Measurements from ENCODE around the gene ETNK1. TPM values are rescaled to one million over a fixed set of nuclear protein-coding genes. Genes with fewer than 3 reads are reported as not detected.

The ETNK1 gene
- total and polyA plus RNA-seq, 4 experiments from 2014 or later, result 17.0 to 88.1 (median 49.9) TPM

DNA sequence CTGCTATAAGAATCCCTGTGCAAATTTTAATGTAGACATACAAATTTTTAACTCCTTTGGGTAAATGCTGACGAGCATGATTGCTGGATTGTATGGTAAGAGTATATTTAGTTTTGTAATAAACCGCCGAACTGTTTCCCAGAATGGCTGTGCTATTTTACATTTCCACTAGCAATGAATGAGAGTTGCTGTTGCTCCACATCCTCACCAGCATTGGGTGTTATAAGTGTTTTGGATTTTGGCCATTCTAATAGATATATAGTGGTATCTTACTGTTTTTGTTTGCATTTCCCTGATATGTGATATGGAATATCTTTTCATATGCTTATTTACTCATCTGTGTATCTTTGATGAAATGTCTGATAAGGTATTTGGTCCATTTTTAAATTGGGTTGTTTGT, 23.7 kb downstream of the ETNK1 start:
- POLR2A ChIA-PET (ENCODE audit: partially characterized antibody), result no interaction called here
- Histone ChIP-seq H3K4me3 (ENCODE audit: low read length in 2 of 2) (no peak overlapping the region), H3K4me1 (ENCODE audit: insufficient read depth, low read length) (no peaks in the 10 kb centered on the region), H3K27me3 (ENCODE audit: insufficient read depth, low read length) (no peaks in the 10 kb centered on the region), H3K9me3 (ENCODE audit: control insufficient read depth in 1 of 2, low read length in 2 of 2) (no peaks in the 10 kb centered on the region), H3K27ac (ENCODE audit: low read depth, low read length) (no peak overlapping the region), H3K36me3 (ENCODE audit: insufficient read depth, low read length) (no peaks in the 10 kb centered on the region)
- Mint-ChIP-seq H3K9me3 (no peaks in the 10 kb centered on the region), H3K27me3 (no peaks in the 10 kb centered on the region), H3K27ac (no peak overlapping the region), H3K4me3 (no peak overlapping the region), H3K4me1 (peaks cover 33 to 60% (median 44%) of the 10 kb centered on the region in 4 donors), H3K36me3 (peaks cover 31 to 38% of the 10 kb centered on the region in 2 donors)
- DNase-seq, result no peak
- CTCF ChIA-PET (ENCODE audit: partially characterized antibody), result no interaction called here
- intact Hi-C loops (cut with micrococcal nuclease), result no loop called here

DNA sequence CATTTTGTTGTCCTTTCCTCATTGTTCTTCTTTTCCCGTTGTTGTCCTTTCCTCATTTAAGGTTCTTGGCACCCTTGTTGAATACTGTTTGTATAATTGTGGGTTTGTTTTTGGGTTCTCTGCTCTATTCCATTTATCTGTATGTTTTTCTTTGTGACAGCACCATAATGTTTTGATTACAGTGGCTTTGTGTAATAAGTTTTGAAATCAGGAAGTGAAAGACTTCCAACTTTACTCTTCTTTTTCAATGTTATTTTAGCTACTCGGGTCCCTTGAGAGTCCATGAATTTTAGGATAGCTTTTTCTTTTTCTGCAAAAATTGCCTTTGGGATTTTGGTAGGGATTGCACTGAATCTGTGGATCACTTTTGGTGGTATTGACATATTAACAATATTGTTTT, 28.1 kb downstream of the ETNK1 start:
- H3K27me3 ChIP-seq (ENCODE audit: insufficient read depth, low read length), result no peaks in the 10 kb centered on the region
- DNase-seq, result no peak
- Mint-ChIP-seq H3K9me3 (no peaks in the 10 kb centered on the region), H3K4me3 (no peak overlapping the region), H3K27me3 (no peaks in the 10 kb centered on the region), H3K27ac (peak overlapping the region in 1 of 7 donors; percentile 58), H3K36me3 (peaks cover 33 to 34% of the 10 kb centered on the region in 2 donors), H3K4me1 (peaks cover 35 to 57% (median 44%) of the 10 kb centered on the region in 4 donors)
- ChIA-PET POLR2A (ENCODE audit: partially characterized antibody) (no interaction called here), CTCF (ENCODE audit: partially characterized antibody) (no interaction called here)
- H3K36me3 ChIP-seq (ENCODE audit: insufficient read depth, low read length), result no peaks in the 10 kb centered on the region
- H3K4me3 ChIP-seq (ENCODE audit: low read length in 2 of 2), result no peak overlapping the region
- no peaks in the 10 kb centered on the region for H3K9me3 ChIP-seq (ENCODE audit: control insufficient read depth in 1 of 2, low read length in 2 of 2)
- H3K27ac ChIP-seq (ENCODE audit: low read depth, low read length), result no peak overlapping the region
- intact Hi-C loops (cut with micrococcal nuclease), result no loop called here
- H3K4me1 ChIP-seq (ENCODE audit: insufficient read depth, low read length), result no peaks in the 10 kb centered on the region

DNA sequence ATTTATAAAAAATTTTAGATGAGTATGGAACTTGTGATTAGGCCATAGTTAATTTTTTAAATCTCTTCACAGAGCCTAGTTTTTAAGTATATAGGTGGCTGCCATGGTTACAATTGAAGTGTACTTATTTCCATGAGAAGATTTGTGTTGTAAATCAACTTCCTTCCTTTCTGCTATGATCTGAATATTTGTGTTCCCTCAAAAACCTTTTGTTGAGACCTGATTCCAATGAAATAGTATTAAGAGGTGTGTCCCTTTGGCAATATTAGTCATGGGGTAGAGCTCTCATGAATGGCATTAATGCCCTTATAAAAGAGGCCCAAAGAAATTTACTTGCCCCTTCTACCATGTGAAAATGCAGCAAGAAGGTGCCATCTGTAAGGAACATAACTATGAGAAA, 28.8 kb downstream of the ETNK1 start:
- peaks cover 26 to 33% of the 10 kb centered on the region in 2 donors for H3K36me3 Mint-ChIP-seq
- no peaks in the 10 kb centered on the region for H3K27me3 ChIP-seq (ENCODE audit: insufficient read depth, low read length)
- CTCF ChIA-PET (ENCODE audit: partially characterized antibody), result no interaction called here

DNA sequence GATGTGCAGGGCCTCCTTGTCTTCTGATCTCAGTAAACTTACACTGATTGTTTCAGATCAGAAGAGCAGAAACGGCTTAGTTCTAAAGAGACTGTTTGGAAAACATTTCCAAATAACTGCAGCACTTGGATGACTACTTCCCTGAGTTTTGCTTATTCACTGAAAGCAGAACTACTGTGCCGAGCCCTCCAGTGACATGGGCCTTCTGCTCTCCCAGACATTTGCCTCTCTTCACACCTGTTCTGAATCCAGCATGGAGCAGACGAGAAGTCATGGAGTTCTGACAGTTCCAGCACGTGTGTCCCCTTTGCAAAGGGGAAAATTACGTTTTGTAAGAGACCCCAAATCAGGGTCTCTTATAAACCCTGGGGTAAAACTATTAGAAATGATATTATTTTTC, 31.4 kb downstream of the ETNK1 start:
- Mint-ChIP-seq H3K4me1 (peaks cover 19 to 35% (median 29%) of the 10 kb centered on the region in 4 donors), H3K27ac (no peak overlapping the region), H3K4me3 (no peak overlapping the region), H3K27me3 (no peaks in the 10 kb centered on the region), H3K9me3 (no peaks in the 10 kb centered on the region), H3K36me3 (peaks cover 22 to 28% of the 10 kb centered on the region in 2 donors)
- intact Hi-C loops (cut with micrococcal nuclease), result no loop called here
- no peaks in the 10 kb centered on the region for H3K9me3 ChIP-seq (ENCODE audit: control insufficient read depth in 1 of 2, low read length in 2 of 2)
- POLR2A ChIA-PET (ENCODE audit: partially characterized antibody), result no interaction called here
- H3K36me3 ChIP-seq (ENCODE audit: insufficient read depth, low read length), result no peaks in the 10 kb centered on the region
- no peaks in the 10 kb centered on the region for H3K27me3 ChIP-seq (ENCODE audit: insufficient read depth, low read length)
- CTCF ChIA-PET (ENCODE audit: partially characterized antibody), result no interaction called here
- no peak overlapping the region for H3K4me3 ChIP-seq (ENCODE audit: low read length in 2 of 2)
- DNase-seq, result no peak
- no peaks in the 10 kb centered on the region for H3K4me1 ChIP-seq (ENCODE audit: insufficient read depth, low read length)
- H3K27ac ChIP-seq (ENCODE audit: low read depth, low read length), result no peak overlapping the region

More for the DNA sequence above, 28.8 kb downstream of the ETNK1 start:
- H3K27me3 Mint-ChIP-seq, result no peaks in the 10 kb centered on the region
- H3K27ac ChIP-seq (ENCODE audit: low read depth, low read length), result no peak overlapping the region
- H3K4me1 Mint-ChIP-seq, result peaks cover 31 to 51% (median 41%) of the 10 kb centered on the region in 4 donors
- H3K36me3 ChIP-seq (ENCODE audit: insufficient read depth, low read length), result no peaks in the 10 kb centered on the region
- DNase-seq, result no peak
- H3K4me3 ChIP-seq (ENCODE audit: low read length in 2 of 2), result no peak overlapping the region
- POLR2A ChIA-PET (ENCODE audit: partially characterized antibody), result no interaction called here
- H3K9me3 Mint-ChIP-seq, result no peaks in the 10 kb centered on the region
- H3K4me1 ChIP-seq (ENCODE audit: insufficient read depth, low read length), result no peaks in the 10 kb centered on the region
- peak overlapping the region in 3 of 7 donors; percentile 13 to 60 (median 49) for H3K27ac Mint-ChIP-seq
- no peaks in the 10 kb centered on the region for H3K9me3 ChIP-seq (ENCODE audit: control insufficient read depth in 1 of 2, low read length in 2 of 2)
- intact Hi-C loops (cut with micrococcal nuclease), result no loop called here
- peak overlapping the region in 1 of 8 donors; percentile 18 for H3K4me3 Mint-ChIP-seq

DNA sequence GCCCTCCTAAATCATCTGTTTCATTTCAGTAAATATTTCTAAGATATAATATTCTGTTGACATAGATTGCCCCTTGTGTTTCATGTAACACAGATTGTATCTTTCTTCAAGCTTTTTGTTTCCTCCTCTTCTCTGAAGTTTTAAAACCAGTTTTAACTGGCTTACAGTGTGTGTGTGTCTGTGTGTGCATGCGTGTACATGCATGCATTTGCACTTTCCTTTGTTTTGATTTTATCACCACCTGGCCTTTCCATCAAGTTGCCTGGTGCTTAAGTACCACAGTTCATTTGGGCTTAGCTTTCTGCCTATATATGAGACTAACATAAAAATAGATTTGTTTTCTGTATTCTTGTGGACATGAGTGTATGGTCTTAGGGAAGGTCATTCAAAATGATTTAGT, 31.9 kb downstream of the ETNK1 start:
- H3K27me3 ChIP-seq (ENCODE audit: insufficient read depth, low read length), result no peaks in the 10 kb centered on the region
- H3K27ac Mint-ChIP-seq, result no peak overlapping the region
- peaks cover 18 to 34% (median 28%) of the 10 kb centered on the region in 4 donors for H3K4me1 Mint-ChIP-seq
- no peaks in the 10 kb centered on the region for H3K36me3 ChIP-seq (ENCODE audit: insufficient read depth, low read length)
- no peaks in the 10 kb centered on the region for H3K4me1 ChIP-seq (ENCODE audit: insufficient read depth, low read length)
- H3K9me3 ChIP-seq (ENCODE audit: control insufficient read depth in 1 of 2, low read length in 2 of 2), result no peaks in the 10 kb centered on the region
- H3K9me3 Mint-ChIP-seq, result no peaks in the 10 kb centered on the region
- intact Hi-C loops (cut with micrococcal nuclease), result no loop called here
- DNase-seq, result no peak
- no peak overlapping the region for H3K4me3 Mint-ChIP-seq
- H3K27me3 Mint-ChIP-seq, result no peaks in the 10 kb centered on the region
- H3K36me3 Mint-ChIP-seq, result peaks cover 23 to 28% of the 10 kb centered on the region in 2 donors
- ChIA-PET CTCF (ENCODE audit: partially characterized antibody) (no interaction called here), POLR2A (ENCODE audit: partially characterized antibody) (no interaction called here)
- no peak overlapping the region for H3K4me3 ChIP-seq (ENCODE audit: low read length in 2 of 2)
- no peak overlapping the region for H3K27ac ChIP-seq (ENCODE audit: low read depth, low read length)

DNA sequence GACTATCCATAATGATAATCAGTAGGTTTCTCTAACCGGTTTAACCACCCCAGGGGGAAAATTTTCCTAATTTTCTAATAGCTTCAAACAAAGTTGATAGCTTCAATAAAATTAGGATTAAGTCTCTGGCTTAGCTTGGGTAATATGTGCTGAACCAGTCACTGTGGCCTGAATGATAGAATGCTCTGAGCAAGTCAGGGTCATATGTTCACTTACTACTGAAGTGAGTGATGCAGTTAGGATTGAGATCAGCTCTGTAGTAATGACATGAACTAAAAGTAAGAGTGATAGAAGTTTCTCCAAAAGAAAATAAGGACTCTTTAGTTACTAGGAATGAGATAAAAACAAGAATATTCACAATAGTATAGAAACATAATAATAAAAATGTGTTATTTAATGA, 32.6 kb downstream of the ETNK1 start:
- Mint-ChIP-seq H3K4me1 (peaks cover 16 to 27% (median 21%) of the 10 kb centered on the region in 4 donors), H3K4me3 (no peak overlapping the region), H3K27ac (no peak overlapping the region), H3K27me3 (no peaks in the 10 kb centered on the region), H3K9me3 (no peaks in the 10 kb centered on the region), H3K36me3 (peaks cover 21 to 24% of the 10 kb centered on the region in 2 donors)
- Histone ChIP-seq H3K4me3 (ENCODE audit: low read length in 2 of 2) (no peak overlapping the region), H3K27me3 (ENCODE audit: insufficient read depth, low read length) (no peaks in the 10 kb centered on the region), H3K27ac (ENCODE audit: low read depth, low read length) (no peak overlapping the region), H3K4me1 (ENCODE audit: insufficient read depth, low read length) (no peaks in the 10 kb centered on the region), H3K36me3 (ENCODE audit: insufficient read depth, low read length) (no peaks in the 10 kb centered on the region), H3K9me3 (ENCODE audit: control insufficient read depth in 1 of 2, low read length in 2 of 2) (no peaks in the 10 kb centered on the region)
- intact Hi-C loops (cut with micrococcal nuclease), result no loop called here
- POLR2A ChIA-PET (ENCODE audit: partially characterized antibody), result no interaction called here
- CTCF ChIA-PET (ENCODE audit: partially characterized antibody), result no interaction called here
- no peak for DNase-seq

DNA sequence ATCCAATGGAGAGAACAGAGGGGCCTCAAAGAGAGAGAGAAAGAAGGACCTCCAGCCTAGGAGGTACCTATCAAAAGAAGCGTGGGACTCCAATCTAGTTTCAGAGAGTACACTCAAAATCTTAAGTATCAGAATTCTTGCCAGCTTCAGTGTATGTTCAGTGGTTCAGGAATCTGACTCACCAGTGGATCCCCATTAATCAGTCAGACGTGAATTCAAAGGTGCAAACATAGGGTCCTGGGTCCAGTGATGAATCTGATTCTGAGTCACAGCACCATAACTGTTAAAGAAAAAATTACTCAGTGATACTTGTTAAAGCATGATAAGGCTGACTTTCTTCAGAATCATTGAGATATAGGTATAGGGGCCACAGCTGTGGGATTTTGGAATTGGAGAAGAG, 33.2 kb downstream of the ETNK1 start:
- Mint-ChIP-seq H3K27me3 (no peaks in the 10 kb centered on the region), H3K27ac (peak overlapping the region in 4 of 7 donors; percentile 17 to 62 (median 43)), H3K9me3 (no peaks in the 10 kb centered on the region), H3K4me3 (peak overlapping the region in 1 of 8 donors; percentile 12), H3K36me3 (peaks cover 18 to 19% of the 10 kb centered on the region in 2 donors), H3K4me1 (peaks cover 9 to 20% (median 15%) of the 10 kb centered on the region in 4 donors)
- Histone ChIP-seq H3K4me1 (ENCODE audit: insufficient read depth, low read length) (no peaks in the 10 kb centered on the region), H3K9me3 (ENCODE audit: control insufficient read depth in 1 of 2, low read length in 2 of 2) (no peaks in the 10 kb centered on the region), H3K27ac (ENCODE audit: low read depth, low read length) (no peak overlapping the region), H3K27me3 (ENCODE audit: insufficient read depth, low read length) (no peaks in the 10 kb centered on the region), H3K4me3 (ENCODE audit: low read length in 2 of 2) (no peak overlapping the region), H3K36me3 (ENCODE audit: insufficient read depth, low read length) (no peaks in the 10 kb centered on the region)
- no peak for DNase-seq
- CTCF ChIA-PET (ENCODE audit: partially characterized antibody), result no interaction called here
- intact Hi-C loops (cut with micrococcal nuclease), result no loop called here
- POLR2A ChIA-PET (ENCODE audit: partially characterized antibody), result no interaction called here

DNA sequence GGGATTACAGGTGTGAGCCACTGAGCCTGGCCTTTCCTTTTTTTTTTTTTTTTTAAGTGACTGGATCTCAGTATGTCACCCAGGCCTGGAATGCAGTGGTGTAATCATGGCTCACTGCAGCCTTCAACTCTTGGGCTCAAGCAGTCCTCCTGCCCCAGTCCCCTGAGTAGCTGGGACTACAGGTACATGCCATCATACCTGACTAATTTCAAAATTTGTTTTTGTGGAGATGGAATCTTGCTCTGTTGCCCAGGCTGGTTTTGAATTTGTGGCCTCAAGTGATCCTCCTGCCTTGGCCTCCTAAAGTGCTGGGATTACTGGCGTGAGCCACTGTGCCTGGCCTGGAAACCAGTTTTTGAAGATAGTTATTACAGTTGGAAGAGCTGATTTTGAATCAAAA, 37.4 kb downstream of the ETNK1 start:
- H3K4me3 ChIP-seq (ENCODE audit: low read length in 2 of 2), result no peak overlapping the region
- H3K4me1 Mint-ChIP-seq, result peaks cover 0 to 9% (median 5%) of the 10 kb centered on the region in 4 donors
- CTCF ChIA-PET (ENCODE audit: partially characterized antibody), result interaction anchor here (1.1 kb wide), 1 partner anchor 133 kb away, joined by 3 read pairs; no protein-coding TSS in a partner anchor
- no peaks in the 10 kb centered on the region for H3K4me1 ChIP-seq (ENCODE audit: insufficient read depth, low read length)
- peaks cover 18 to 28% of the 10 kb centered on the region in 2 donors for H3K36me3 Mint-ChIP-seq
- no peak overlapping the region for H3K4me3 Mint-ChIP-seq
- H3K9me3 ChIP-seq (ENCODE audit: control insufficient read depth in 1 of 2, low read length in 2 of 2), result no peaks in the 10 kb centered on the region
- H3K27ac Mint-ChIP-seq, result peak overlapping the region in 1 of 7 donors; percentile 52
- no peak for DNase-seq
- POLR2A ChIA-PET (ENCODE audit: partially characterized antibody), result interaction anchor here (0.9 kb wide), 1 partner anchor 38 kb away, joined by 3 read pairs; no protein-coding TSS in a partner anchor
- no peaks in the 10 kb centered on the region for H3K36me3 ChIP-seq (ENCODE audit: insufficient read depth, low read length)
- H3K27me3 ChIP-seq (ENCODE audit: insufficient read depth, low read length), result no peaks in the 10 kb centered on the region
- intact Hi-C loops (cut with micrococcal nuclease), result no loop called here
- no peaks in the 10 kb centered on the region for H3K27me3 Mint-ChIP-seq
- no peak overlapping the region for H3K27ac ChIP-seq (ENCODE audit: low read depth, low read length)
- H3K9me3 Mint-ChIP-seq, result no peaks in the 10 kb centered on the region

Data from CD4-positive, alpha-beta memory T cell (primary cell).